Measurements from ENCODE around the gene KRT1.
"Not testable (repeated sequence)": the region's sequence is repeated elsewhere in the genome, so short reads cannot be mapped to it uniquely, and the experiment has no call there.

KRT1 gene

GRCh38 chr12:52681526-52682380, 1.5 kb upstream of the KRT1 start:
- DNase-seq = no peak

DNA sequence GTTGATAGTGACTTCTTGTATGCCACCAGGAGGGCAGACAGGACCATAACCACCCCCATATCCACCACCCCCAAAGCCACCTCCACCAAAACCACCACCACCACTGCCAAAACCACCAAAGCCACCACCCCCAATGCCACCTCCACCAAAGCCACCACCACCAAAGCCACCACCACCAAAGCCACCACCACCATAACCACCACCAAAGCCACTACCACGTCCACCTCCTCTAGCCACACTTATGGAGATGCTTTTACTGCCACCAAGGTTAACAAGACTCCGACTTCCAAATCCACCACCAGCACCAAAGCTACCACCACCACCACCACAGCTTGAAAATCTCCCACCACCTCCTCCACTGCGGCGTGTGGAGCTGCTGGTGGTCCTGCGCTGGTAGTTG, 332 bp downstream of the KRT1 start:
- no peak for DNase-seq

DNA sequence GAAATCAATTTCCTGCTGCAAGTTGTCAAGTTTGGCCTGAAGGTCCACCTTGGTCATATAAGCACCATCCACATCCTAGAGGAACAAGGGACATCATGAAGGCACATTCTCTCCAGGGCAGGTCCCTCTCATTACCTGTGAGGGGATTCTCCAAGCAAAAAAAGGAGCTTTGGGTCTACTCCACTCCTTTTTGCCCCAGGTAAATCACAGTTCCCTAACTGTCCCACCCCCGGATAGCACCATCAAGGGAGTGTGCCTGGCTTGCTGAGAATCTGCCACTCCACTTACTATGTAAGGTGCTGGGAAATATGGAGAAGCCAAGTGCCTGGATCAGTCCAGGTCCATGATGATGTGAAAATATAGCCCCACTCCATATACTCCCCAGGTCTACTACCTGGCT, 2.5 kb downstream of the KRT1 start:
- no peak for DNase-seq

- no peak for DNase-seq
Observed at GRCh38 chr12:52677126-52677525, 3.1 kb downstream of the KRT1 start.

- no peak for DNase-seq
Observed at GRCh38 chr12:52676163-52676562, 4.0 kb downstream of the KRT1 start.

- DNase-seq = no peak
Observed at GRCh38 chr12:52675301-52675701, 4.9 kb downstream of the KRT1 start.

GRCh38 chr12:52674433-52674775, 5.8 kb downstream of the KRT1 start:
- DNase-seq = no peak

DNA sequence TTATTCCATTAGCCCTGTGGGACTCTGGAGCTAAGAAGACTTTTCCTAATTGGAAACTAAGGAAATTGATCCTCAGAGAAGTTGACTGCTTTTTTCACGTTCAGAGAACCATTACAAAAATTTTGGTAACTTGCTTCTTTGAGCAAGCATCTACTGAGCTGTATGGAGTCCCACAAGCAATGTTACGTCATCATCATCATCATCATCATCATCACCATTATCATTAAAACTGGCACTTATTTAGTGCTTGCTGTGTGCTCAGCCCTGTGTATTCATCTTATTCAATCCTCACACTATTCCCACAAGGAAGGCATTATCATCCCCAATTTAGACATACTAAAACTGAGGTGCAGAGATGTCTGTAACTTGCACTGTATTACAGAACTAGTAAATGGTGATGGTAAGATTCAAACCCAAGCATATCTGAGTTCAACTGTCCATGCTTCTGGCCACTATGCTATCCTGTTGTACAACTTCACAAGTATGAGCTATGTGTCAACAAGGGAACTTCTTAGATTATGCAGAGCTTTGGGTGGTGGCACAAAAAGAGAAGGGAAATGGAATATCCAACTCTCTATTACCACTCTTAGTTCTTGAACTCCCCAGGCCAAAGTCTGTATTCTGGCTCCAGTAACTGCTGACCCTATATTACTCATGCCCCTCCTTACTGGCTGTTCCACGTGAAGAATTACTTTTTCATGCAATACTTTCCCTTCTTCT, 6.3 kb downstream of the KRT1 start:
- no peak for DNase-seq

- DNase-seq = no peak
Observed at GRCh38 chr12:52673217-52673616, 7.0 kb downstream of the KRT1 start.

- no peak for DNase-seq
Observed at GRCh38 chr12:52672321-52672933, 7.8 kb downstream of the KRT1 start.

DNA sequence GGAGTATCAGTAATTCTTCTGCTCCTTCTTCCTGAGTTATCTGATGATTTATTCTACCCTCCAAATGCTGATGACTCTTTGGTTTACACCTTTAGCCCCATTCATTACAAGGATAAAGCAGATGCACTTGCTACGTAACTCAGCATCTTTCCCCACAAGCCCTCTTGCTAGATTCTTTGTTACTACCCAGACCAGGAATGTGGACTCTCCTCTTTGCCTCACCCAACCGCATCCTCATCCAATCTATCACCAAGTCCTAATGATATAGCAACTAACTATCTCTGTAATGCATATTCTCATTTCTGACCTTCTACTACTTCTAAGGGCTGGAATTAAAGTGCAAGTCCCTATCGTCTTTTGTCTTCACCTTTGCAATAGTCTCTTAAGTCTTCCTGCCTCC, 9.2 kb downstream of the KRT1 start:
- no peak for DNase-seq

DNA sequence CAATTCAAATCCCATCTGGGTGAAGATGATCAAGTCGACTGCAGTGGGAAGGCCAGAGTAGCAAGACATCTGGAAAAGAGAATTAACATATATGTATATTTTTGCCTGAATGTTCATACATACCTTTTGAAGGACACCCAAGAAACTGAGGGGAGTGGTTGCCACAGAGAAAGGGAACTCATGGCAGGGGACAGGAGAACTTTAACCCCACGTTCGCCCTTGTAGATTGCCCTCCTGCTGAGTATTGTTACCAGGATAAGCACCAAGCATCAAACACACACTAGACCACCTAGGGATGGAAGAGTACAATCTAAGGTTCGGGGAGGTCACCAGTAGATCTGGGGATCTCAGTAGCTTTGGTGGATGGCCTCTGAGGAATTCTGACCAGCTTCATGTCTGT, 9.7 kb downstream of the KRT1 start:
- no peak for DNase-seq

DNA sequence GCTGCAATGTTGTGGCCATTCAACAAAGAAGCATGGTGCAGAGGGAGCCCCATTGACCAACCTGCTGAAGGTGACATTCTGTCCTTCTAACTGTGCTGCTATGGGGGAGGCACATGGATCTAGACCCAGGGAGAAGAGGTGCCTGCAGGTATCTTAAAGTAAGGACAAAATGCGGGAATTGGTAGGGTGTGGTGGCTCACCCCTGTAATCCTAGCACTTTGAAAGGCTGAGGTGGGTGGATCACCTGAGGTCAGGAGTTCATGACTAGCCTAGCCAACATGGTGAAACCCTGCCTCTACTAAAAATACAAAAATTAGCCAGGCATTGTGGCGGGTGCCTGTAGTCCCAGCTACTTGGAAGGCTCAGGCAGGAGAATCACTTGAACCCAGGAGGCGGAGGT, 10.3 kb downstream of the KRT1 start:
- DNase-seq = not testable (repeated sequence)

- DNase-seq = no peak
Observed at GRCh38 chr12:52669426-52669825, 10.8 kb downstream of the KRT1 start.

DNA sequence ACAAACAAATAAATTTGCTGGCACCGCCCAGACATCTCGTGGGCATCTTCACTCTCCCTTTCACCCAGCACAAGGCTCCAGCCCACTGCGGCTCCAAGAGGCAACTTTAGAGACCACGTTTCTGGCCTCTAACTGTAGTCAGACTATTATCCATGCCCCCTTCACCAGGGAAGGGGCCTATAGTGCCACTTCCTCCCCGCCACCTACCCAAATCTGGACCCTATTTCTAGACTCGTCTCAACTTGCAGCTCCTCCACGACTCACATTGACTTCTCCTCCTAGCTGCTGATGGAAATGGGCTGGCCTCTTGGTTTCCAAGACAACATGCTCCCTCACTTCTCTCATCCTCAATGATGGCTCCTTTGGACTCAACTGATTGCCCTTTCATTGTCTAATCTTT, 12.3 kb downstream of the KRT1 start:
- DNase-seq = no peak

DNA sequence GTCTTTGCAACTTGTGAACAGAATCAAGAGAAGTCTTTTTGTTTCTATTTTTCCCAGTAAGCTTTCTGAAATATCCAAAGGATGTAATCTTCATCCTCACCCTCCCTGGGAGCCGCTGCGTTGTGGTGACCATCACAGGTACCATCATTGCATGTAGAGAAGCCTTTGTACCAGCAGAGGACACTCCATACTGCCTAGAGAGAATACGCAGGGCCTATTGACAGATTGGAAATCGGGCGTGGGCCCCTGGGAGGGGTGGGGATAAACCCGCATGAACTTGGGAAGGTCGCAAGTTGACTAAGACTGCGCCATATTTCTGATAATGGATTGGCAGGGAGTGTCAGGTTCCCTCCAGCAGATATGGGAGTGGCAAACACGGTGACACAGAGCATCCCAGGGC, 12.7 kb downstream of the KRT1 start:
- DNase-seq = no peak

DNA sequence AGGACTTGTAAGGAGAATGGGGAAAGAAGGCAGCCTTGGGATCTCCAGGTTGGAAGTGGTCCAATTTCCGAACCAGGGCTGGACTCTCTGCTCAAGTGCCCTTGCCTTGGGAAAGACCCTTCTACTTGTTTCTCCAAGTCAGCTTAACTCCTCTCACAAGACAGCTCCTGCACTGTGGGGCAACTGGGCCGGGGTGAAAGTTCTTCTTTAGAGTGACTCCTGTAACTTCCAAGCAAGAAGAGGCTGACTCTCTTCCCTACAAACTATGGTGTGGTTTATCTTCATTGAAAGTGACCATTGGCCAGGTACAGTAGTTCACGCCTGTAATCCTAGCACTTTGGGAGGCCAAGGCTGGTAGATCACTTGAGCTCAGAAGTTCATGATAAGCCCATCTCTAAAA, 13.7 kb downstream of the KRT1 start:
- DNase-seq = no peak

GRCh38 chr12:52663420-52663819, 16.8 kb downstream of the KRT1 start:
- no peak for DNase-seq

DNA sequence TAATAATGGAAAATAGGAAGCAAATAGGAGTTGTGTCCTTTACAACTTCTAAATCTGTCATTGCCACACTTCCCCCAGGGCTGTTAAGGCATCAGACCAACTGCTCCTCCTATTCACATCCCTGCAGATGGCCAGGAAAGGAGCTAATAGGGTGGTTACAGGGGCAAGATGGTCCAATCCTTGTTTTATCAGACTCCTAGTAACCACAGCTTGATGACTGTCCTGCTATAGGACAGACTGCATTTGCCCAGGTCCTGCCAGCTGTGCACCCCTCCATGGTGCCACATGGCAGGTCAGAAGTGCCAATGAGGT, 17.3 kb downstream of the KRT1 start:
- no peak for DNase-seq

- no peak for DNase-seq
Observed at GRCh38 chr12:52662093-52662917, 17.9 kb downstream of the KRT1 start.

- DNase-seq = no peak
Observed at GRCh38 chr12:52661668-52662067, 18.5 kb downstream of the KRT1 start.

DNA sequence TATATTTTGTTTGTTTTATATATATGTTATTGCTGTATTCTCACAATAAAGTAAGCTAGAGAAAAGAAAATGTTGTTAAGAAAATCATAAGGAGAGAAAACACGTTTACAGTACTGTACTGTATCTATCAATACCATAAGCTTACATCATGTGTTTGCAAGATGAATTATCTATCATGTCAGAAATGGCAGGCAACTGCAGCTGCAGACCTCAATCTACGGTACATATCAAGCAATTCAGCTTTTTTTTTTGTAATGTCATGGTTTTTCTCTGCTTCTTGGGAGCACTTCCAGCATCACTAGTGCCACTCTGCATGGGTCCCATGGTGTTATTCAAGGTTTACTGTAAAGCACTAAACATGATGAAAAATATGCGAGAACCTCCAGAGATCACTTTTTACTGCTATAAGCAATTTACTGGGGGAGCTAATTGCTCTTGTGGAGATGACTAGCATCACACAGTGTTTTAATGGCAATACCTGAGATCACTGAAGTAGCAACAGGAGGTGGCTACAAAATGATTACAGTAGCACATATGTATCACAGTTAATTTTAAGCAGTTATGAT, 19.2 kb downstream of the KRT1 start:
- no peak for DNase-seq

- DNase-seq = no peak
Observed at GRCh38 chr12:52659951-52660350, 20.3 kb downstream of the KRT1 start.

Data from NCI-H1092 treated with DMSO at 0.1 percent for 48 hours (cell line).